PC-3 (cell line): ENCODE measurements around the gene KHDC1L. TPM values are rescaled to one million over a fixed set of nuclear protein-coding genes. Genes with fewer than 3 reads are reported as not detected.

Source experiments
- ATAC-seq: fragments of 200-7000 bp; cut with Tn5 transposase; 2 replicates; pipeline ENCODE4 v1.9.1; 2020; ENCODE audit warnings: mild to moderate bottlenecking, moderate library complexity
- BruUV-seq: library from RNA; stranded (reverse); fragments of 400-500 nt; replicated peaks from 2 replicates; lab custom pipeline; 2021; lab: Mats Ljungman, UMichigan
- CTCF ChIA-PET: fragments of 300-600 bp; sonication (Branson Sonifier 250); formaldehyde crosslinking; loops from one replicate; lab custom pipeline; 2022; ENCODE audit warnings: antibody characterized with exemption; lab: Charles Lee
- POLR2A ChIA-PET: fragments of 300-600 bp; sonication (Branson Sonifier 250); formaldehyde crosslinking; loops from one replicate; lab custom pipeline; 2022; ENCODE audit warnings: antibody characterized with exemption; ENCODE audit not compliant: unreplicated experiment; lab: Charles Lee
- DNase-seq: peaks from one replicate; pipeline ENCODE4 v3.0.0-alpha.2; 2015
- H2AFZ ChIP-seq: fragments of 300-600 bp; sonication (generic); 2 replicates; pipeline ENCODE4 v1.6.0; 2016; ENCODE audit warnings: antibody characterized with exemption, low read length
- H3F3A ChIP-seq: fragments of 300-600 bp; sonication (generic); one replicate; pipeline ENCODE4 v1.6.0; 2017; ENCODE audit warnings: antibody characterized with exemption, low read length, control low read depth, mild to moderate bottlenecking; ENCODE audit not compliant: unreplicated experiment
- H3K27ac ChIP-seq: fragments of 300-600 bp; sonication (generic); 2 replicates; pipeline ENCODE4 v1.5.1; 2016; ENCODE audit warnings: mild to moderate bottlenecking, low read length
- H3K27me3 ChIP-seq: fragments of 300-600 bp; sonication (generic); 2 replicates; pipeline ENCODE4 v1.6.1; 2016; ENCODE audit warnings: low read length, mixed read lengths
- H3K36me3 ChIP-seq: fragments of 300-600 bp; sonication (generic); 2 replicates; pipeline ENCODE4 v1.6.1; 2016; ENCODE audit warnings: low read depth, mixed run types, low read length, mixed read lengths
- H3K4me1 ChIP-seq: fragments of 300-600 bp; sonication (generic); 2 replicates; pipeline ENCODE4 v1.5.1; 2016; ENCODE audit warnings: low read length; ENCODE audit not compliant: insufficient read depth
- H3K4me2 ChIP-seq: fragments of 300-600 bp; sonication (generic); 2 replicates; pipeline ENCODE4 v1.6.0; 2016; ENCODE audit warnings: low read length
- H3K4me3 ChIP-seq: fragments of 300-600 bp; sonication (generic); 2 replicates; pipeline ENCODE4 v1.5.1; 2016; ENCODE audit warnings: mild to moderate bottlenecking, low read length, mixed read lengths
- H3K79me2 ChIP-seq: fragments of 300-600 bp; sonication (generic); 2 replicates; pipeline ENCODE4 v1.6.1; 2017; ENCODE audit warnings: low read length, mixed read lengths
- H3K9ac ChIP-seq: fragments of 300-600 bp; sonication (generic); 2 replicates; pipeline ENCODE4 v1.6.0; 2016; ENCODE audit warnings: mild to moderate bottlenecking, low read length
- H3K9me2 ChIP-seq: fragments of 300-600 bp; sonication (generic); replicated peaks from 2 replicates; pipeline ENCODE4 v1.6.1; 2016; ENCODE audit warnings: mixed run types, low read length, mixed read lengths
- H3K9me3 ChIP-seq: fragments of 300-600 bp; sonication (generic); 2 replicates; pipeline ENCODE4 v1.6.1; 2016; ENCODE audit warnings: low read length, mixed read lengths
- H4K20me1 ChIP-seq: fragments of 300-600 bp; sonication (generic); 2 replicates; pipeline ENCODE4 v1.6.1; 2016; ENCODE audit warnings: low read length, mixed read lengths
- EZH2 ChIP-seq: fragments of 300-600 bp; sonication (generic); IDR thresholded peaks from one replicate; pipeline ENCODE4 v1.6.1; 2017; ENCODE audit warnings: antibody characterized with exemption, mild to moderate bottlenecking, low read length; ENCODE audit not compliant: unreplicated experiment
- EZH2phosphoT487 ChIP-seq: fragments of 300-600 bp; sonication (generic); IDR thresholded peaks from 2 replicates; pipeline ENCODE4 v1.6.1; 2018; ENCODE audit warnings: mild to moderate bottlenecking, antibody characterized with exemption, low read length, borderline replicate concordance
- intact Hi-C: fragments of 100-400 bp; cut with micrococcal nuclease; formaldehyde crosslinking; loops from 2 replicates; pipeline ENCODE4 v1.9.0; 2023
- total RNA-seq: library from RNA; depleted of rRNA; stranded (reverse); fragments of >200 nt; gene quantifications from 2 replicates; pipeline ENCODE4 v1.2.3, GENCODE V29; 2014
- TF ChIP-seq, protein P1 (sequence below): fragments of 300-600 bp; sonication (generic); conservative IDR thresholded peaks from 2 replicates; pipeline ENCODE4 v1.5.1; 2017; ENCODE audit warnings: antibody characterized with exemption, low read depth, mild to moderate bottlenecking, low read length

KHDC1L gene
- total RNA-seq, 1 experiment from 2014 or later, result 0.80 TPM

DNA sequence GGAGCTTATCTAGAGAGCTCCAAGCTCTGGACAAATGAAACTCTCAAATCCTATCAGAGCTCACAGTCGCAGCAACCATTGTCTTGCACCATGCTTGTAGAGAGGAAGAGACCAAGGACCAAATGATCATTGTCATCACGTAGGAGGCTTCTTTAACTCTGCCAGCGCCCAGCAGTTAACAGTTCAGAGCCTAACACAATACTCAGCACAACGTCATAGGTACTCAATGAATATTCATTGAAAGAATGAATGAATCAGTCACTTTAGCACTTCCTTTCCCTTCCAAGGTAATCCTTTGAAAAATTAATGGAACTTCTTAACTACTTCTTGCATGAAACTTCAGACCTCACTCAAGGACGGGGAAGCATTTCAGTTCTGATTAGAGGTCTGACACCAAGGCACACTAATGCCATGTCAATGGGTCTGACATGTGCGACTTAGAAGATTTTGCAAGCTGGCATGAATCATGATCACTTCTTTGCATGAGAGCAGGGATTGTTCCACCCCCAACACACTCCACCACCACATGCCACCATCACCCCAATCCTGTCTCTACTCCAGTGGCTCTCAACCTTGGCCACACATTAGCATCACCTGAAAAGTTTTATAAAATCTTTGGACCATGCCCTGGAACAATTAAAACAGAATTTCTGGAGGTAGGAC lies 45.1 kb downstream of the KHDC1L start:
- no TSS peak for BruUV-seq
- H3K27me3 ChIP-seq, result no peaks in the 10 kb centered on the region

DNA sequence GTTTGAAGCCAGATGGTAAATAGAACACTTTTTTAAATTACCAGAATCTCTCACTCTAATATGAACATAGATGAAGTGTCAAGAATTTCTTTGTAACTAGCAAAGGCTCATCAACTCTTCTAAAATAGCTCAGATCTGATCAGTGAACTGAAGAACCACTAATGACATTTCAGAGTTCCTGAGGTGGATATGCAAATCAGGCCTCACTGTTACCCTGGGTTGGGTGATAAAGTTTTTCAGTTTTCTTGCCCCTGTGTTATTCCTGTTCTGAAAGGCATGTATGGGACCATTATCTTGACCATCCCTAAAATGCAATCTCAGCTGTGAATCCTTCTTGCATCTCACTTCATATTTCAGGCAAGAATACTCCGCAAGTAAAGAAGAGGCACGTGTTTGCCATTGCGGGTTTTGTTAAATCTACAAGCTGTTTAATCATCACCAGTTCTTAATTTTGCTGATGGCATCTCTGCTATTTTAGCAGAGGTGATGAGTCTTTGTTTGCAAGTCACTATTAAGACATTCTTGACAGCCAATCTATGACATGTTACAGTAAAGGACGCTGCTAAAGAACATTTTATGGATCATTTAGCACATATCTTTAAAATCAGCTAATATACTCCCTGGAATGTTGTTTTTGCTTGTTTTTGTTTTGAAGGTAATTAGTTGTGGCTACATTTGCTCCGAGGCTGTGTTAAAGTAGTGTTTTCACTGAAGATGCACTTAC lies 47.9 kb downstream of the KHDC1L start:
- ATAC-seq, result no peak
- Histone ChIP-seq H3K4me1 (peaks cover 6% of the 10 kb centered on the region; the same call in 1 of the 2 replicates), H4K20me1 (no peaks in the 10 kb centered on the region), H3K4me3 (no peak overlapping the region), H3K27ac (no peak overlapping the region), H3K79me2 (no peaks in the 10 kb centered on the region), H3F3A (no peaks in the 10 kb centered on the region), H3K9ac (no peak overlapping the region), H3K9me3 (no peaks in the 10 kb centered on the region), H3K9me2 (no peaks in the 10 kb centered on the region), H3K4me2 (no peak overlapping the region), H2AFZ (no peak overlapping the region), H3K36me3 (no peaks in the 10 kb centered on the region), H3K27me3 (no peaks in the 10 kb centered on the region)
- DNase-seq, result no peak
- ChIA-PET POLR2A (no interaction called here), CTCF (no interaction called here)
- no peak for TF ChIP-seq EZH2
- TF ChIP-seq EZH2phosphoT487, result no peak
- TF ChIP-seq, protein P1, sequence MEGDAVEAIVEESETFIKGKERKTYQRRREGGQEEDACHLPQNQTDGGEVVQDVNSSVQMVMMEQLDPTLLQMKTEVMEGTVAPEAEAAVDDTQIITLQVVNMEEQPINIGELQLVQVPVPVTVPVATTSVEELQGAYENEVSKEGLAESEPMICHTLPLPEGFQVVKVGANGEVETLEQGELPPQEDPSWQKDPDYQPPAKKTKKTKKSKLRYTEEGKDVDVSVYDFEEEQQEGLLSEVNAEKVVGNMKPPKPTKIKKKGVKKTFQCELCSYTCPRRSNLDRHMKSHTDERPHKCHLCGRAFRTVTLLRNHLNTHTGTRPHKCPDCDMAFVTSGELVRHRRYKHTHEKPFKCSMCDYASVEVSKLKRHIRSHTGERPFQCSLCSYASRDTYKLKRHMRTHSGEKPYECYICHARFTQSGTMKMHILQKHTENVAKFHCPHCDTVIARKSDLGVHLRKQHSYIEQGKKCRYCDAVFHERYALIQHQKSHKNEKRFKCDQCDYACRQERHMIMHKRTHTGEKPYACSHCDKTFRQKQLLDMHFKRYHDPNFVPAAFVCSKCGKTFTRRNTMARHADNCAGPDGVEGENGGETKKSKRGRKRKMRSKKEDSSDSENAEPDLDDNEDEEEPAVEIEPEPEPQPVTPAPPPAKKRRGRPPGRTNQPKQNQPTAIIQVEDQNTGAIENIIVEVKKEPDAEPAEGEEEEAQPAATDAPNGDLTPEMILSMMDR, result no peak
- no TSS peak for BruUV-seq
- intact Hi-C loops, result no loop called here

More for the DNA sequence above, 45.1 kb downstream of the KHDC1L start:
- Histone ChIP-seq H3K27ac (no peak overlapping the region), H3K9me3 (no peaks in the 10 kb centered on the region), H3K4me3 (peak overlapping the region; percentile 66; the same call in 1 of the 2 replicates), H3K79me2 (no peaks in the 10 kb centered on the region), H4K20me1 (no peaks in the 10 kb centered on the region), H3K9ac (no peak overlapping the region), H3K4me1 (peaks cover 6% of the 10 kb centered on the region; the same call in 1 of the 2 replicates), H3F3A (no peaks in the 10 kb centered on the region), H2AFZ (peak overlapping the region; percentile 71), H3K4me2 (peak overlapping the region; percentile 80), H3K9me2 (no peaks in the 10 kb centered on the region), H3K36me3 (no peaks in the 10 kb centered on the region)
- no peak for ATAC-seq
- no peak for TF ChIP-seq EZH2
- TF ChIP-seq, protein P1, result no peak
- CTCF ChIA-PET, result no interaction called here
- POLR2A ChIA-PET, result no interaction called here
- peak; percentile 1 for DNase-seq
- intact Hi-C loops, result loop anchor here (2.0 to 10.0 kb wide), 4 partner anchors 47 to 928 kb away; no protein-coding TSS in a partner anchor

DNA sequence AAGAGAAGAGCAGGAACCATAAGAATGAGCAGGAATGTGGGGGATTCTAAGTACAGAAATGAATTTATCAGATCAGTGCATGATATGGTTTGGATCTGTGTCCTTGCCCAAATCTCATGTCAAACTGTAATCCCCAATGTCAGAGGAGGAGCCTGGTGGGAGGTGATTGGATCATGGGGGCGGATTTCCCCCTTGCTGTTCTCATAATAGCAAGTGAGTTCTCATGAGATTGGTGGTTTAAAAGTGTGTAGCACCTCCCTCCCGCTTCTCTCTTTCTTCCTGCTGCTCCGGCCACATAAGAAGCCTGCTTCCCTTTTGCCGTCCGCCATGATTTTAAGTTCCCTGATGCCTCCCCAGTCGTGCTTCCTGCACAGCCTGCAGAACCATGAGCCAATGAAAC lies 49.2 kb downstream of the KHDC1L start:
- H4K20me1 ChIP-seq, result no peaks in the 10 kb centered on the region
- H3K36me3 ChIP-seq, result no peaks in the 10 kb centered on the region
- no peaks in the 10 kb centered on the region for H3K9me3 ChIP-seq
- peaks cover 6% of the 10 kb centered on the region; the same call in 1 of the 2 replicates for H3K4me1 ChIP-seq
- no peaks in the 10 kb centered on the region for H3F3A ChIP-seq
- no peak overlapping the region for H2AFZ ChIP-seq
- no peak overlapping the region for H3K4me3 ChIP-seq
- BruUV-seq, result no TSS peak
- intact Hi-C loops, result no loop called here
- H3K9ac ChIP-seq, result no peak overlapping the region
- H3K79me2 ChIP-seq, result no peaks in the 10 kb centered on the region
- CTCF ChIA-PET, result no interaction called here
- H3K4me2 ChIP-seq, result no peak overlapping the region
- H3K9me2 ChIP-seq, result no peaks in the 10 kb centered on the region
- ATAC-seq (no peak), DNase-seq (no peak)
- TF ChIP-seq, protein P1, result no peak
- TF ChIP-seq EZH2 (no peak), EZH2phosphoT487 (no peak)
- H3K27me3 ChIP-seq, result no peaks in the 10 kb centered on the region
- H3K27ac ChIP-seq, result no peak overlapping the region
- POLR2A ChIA-PET, result no interaction called here
